ENCODE data around the gene SLC6A1.

Gene SLC6A1

DNA sequence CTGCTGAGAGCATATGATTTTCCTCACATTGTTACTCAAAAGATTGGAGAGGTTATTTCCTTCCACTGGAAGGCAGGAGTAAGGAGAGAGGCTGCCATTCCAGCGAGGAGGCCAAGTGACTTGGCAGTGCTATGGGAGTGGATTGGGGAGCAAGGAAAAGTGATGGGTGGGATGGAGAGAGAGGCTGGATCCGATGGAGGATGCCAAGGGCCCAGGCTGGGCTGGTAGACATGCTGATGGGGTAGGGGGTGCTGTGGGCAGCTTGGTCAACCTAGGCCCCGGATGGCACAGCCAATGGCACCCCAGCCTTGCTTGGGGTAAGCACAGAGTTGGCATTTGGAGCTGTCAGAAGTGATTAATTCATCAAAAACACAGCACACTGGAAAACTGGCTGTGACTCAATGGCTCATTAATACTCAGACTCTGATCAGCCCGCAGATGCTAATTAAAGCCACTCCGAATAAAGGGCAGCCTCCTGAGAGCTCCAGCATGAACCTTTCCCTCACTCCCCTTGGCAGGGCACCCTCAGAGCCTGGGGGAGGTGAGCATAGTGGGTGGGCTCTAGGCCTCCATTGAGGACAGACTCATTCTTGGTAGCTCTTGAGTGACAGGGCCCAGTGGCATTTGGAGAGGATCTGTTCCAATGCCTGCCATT is 22.1 kb upstream of the SLC6A1 start:
- DNase-seq (ENCODE audit: low read depth in 2 of 2): no peak

GRCh38 chr3:10972072-10972782 is 20.3 kb upstream of the SLC6A1 start:
- no peak for DNase-seq (ENCODE audit: low read depth in 2 of 2)

GRCh38 chr3:10973046-10973595 is 19.4 kb upstream of the SLC6A1 start:
- no peak for DNase-seq (ENCODE audit: low read depth in 2 of 2)

GRCh38 chr3:10974131-10974530 is 18.4 kb upstream of the SLC6A1 start:
- no peak for DNase-seq (ENCODE audit: low read depth in 2 of 2)

DNA sequence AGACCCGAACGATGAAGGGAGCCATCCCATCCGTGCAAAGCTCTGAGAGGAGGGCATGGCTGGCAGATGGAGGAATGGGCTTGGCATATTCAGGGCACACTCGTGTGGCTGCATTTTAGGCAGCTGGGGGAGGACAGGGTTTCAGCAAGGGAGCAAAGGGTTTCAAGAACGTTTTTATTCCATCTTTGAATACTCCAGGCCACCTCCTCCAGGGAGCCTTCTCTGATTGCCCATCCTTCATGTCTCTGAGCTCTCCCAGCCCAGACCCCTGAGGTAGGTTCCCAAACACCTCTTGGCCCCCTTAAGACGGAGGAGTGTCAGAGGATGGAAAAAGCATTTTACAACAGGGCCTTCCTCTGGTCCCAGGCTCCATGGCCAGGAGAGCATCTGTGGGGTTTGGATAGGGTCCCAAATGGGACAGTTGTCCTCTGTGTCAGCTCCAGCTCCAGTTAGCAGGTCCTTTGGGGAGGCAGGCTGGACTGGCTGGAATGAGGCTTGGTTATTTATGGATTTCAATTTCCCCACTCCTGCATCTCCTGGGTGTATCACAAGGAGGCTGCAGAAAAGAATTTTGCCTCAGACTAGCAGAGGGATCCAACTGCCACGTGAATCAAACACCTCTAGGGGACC is 17.7 kb upstream of the SLC6A1 start:
- no peak for DNase-seq (ENCODE audit: low read depth in 2 of 2)

DNA sequence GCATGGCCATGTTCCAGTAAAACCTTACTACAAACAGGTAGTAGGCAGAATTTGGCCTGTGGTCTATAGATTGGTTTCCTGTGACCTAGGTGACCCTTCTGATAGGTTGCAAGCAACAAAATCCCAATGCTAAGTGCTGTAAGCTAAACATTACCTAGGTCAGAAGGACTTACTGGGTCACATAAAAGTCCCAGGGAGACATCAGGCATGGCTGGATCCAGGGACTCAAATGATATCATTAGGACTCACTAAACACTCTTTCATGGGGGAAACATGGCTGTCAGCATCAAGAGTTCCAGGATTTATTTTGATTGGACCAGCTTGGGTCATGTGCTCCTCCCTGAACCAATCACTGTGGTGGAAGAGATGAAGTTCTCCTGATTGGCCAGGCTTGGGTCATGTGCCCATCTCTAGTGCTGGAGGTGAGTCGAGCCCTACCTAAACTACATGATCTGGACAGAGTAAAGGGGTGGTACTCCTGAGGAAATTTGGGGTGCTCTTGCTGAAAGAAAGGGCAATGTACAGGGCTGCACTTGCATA is 16.8 kb upstream of the SLC6A1 start:
- no peak for DNase-seq (ENCODE audit: low read depth in 2 of 2)

DNA sequence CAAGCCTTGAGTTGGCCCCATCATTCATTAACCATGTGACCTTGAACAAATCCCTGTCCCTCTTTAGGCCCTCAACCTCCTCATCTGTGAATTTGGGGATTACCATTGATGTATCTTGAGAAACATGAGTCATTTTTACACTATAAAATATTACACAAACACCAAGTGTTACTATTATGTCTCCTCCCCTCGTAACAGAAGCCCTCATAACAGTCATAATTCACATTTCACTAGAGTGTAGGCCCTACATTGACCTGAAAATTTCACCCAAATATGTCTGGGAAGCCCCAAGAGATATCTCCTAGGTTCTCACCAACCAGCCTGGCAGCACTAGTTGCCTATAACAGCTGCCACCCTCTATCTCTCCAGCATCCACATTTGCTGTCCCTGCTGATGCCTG is 15.8 kb upstream of the SLC6A1 start:
- DNase-seq (ENCODE audit: low read depth in 2 of 2): no peak

DNA sequence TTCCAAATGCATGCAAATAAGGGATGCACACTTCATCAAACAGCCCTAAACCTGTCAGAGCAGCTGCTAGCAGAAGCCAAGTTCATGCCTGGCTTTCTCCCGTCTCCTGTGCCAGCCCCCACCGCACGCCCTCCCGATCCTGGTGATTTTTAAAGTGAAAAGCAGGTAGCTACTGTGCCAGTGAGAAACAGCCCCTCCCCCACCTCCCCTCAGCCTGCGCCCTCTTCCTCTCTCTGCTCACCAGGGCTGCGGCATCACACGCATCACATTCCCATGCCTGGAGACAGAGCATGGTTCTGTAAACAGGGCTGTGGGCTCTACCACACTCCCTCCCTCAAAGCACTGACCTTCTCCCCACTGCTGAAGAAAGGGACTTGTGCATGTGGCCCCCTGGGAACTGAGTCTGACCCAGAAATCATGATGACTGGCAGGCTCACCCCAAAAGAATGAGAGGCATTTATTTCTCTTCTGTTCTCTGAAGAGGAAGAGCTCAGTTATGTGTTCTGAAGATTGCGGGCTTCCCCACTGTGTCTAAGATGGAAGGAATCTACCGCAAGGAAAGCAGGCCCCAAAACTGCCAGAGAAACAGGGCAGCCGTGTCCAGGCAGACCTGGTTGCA is 14.5 kb upstream of the SLC6A1 start:
- no peak for DNase-seq (ENCODE audit: low read depth in 2 of 2)

DNA sequence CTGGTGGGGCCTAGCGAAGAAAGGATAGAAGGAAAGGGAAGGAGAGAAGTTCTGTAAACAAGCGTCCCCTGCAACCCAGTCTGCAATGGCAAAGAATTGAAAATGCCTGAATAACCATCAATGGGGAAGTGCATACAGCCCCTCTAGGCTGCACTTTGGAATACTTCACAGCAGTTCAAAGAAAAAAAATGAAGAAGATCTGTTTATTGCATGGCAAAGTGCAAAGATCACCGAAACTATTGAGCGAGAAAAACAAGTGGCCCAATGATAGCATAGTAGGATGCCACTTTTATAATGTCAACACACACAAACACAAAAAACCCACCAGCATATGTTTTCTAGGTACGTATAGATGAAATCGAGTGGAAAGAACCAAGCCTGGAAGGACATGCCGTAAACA is 13.6 kb upstream of the SLC6A1 start:
- no peak for DNase-seq (ENCODE audit: low read depth in 2 of 2)

- DNase-seq (ENCODE audit: low read depth in 2 of 2): no peak
Observed at GRCh38 chr3:10980312-10980711, 12.2 kb upstream of the SLC6A1 start.

- DNase-seq (ENCODE audit: low read depth in 2 of 2): no peak
Observed at GRCh38 chr3:10981031-10981430, 11.5 kb upstream of the SLC6A1 start.

DNA sequence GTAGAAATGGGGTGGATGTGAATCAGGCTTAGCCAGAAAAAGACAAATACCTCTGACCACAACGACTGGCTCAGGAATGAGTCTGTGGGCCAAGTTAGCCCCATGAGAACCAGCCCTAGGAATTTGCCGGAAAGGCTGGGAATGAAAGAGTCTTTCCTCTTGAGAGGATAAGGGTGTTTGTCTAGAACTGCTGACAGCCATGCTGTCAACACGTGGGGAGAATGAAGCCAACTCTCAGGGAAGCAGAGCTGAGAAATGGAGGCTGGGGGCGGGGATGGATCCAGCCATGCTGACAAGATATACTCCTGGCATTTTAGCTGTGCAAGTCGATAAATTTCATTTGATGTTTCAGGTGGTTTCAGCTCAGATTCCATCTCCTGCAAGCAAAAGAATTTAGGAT is 10.6 kb upstream of the SLC6A1 start:
- DNase-seq (ENCODE audit: low read depth in 2 of 2): no peak

DNA sequence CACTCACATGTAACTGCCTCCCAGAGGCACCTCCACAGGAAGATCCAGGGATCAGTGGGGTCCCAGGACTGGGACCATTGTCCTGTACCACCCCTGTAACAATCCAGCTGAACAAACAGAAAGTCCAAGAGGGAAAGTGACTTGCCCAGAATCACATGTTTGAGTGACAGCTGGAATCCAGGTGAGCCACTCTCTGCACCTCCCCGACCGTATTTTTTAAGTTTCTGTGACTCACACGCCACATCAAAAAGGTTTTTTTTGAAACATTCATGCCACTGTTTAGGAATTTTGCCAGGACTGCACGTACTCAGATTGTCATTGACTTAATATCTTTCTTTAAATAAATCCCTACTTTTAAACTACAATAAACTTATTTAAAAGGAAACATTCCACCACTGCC is 9.8 kb upstream of the SLC6A1 start:
- DNase-seq (ENCODE audit: low read depth in 2 of 2): no peak

GRCh38 chr3:10983219-10983916 is 9.2 kb upstream of the SLC6A1 start:
- no peak for DNase-seq (ENCODE audit: low read depth in 2 of 2)

DNA sequence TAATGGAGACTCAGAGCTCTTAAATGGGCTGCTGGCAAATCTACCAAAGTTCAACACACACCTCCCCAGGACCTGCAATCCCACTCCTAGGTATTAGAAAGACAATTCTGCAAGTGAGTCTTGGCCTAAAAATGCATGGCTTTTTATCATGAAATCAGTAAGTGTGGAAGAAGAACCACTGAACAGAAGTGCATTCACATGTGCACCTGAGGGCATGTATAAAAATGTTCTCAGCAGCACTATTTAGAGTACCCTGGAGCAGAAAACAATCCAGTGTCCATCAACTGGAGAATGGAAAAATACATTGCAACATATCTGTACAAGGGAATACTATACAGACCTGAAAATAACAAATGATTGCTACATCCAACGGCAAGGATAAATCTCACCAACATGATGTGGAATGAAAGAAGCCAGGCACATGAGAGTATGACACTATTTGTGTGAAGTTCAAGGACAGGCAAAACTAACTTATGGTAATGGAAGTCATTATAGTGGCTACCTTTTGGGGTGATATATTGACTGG is 8.1 kb upstream of the SLC6A1 start:
- no peak for DNase-seq (ENCODE audit: low read depth in 2 of 2)

GRCh38 chr3:10985181-10985580 is 7.4 kb upstream of the SLC6A1 start:
- DNase-seq (ENCODE audit: low read depth in 2 of 2): no peak

GRCh38 chr3:10986592-10986991 is 6.0 kb upstream of the SLC6A1 start:
- DNase-seq (ENCODE audit: low read depth in 2 of 2): no peak

GRCh38 chr3:10988001-10988665 is 4.4 kb upstream of the SLC6A1 start:
- no peak for DNase-seq (ENCODE audit: low read depth in 2 of 2)

DNA sequence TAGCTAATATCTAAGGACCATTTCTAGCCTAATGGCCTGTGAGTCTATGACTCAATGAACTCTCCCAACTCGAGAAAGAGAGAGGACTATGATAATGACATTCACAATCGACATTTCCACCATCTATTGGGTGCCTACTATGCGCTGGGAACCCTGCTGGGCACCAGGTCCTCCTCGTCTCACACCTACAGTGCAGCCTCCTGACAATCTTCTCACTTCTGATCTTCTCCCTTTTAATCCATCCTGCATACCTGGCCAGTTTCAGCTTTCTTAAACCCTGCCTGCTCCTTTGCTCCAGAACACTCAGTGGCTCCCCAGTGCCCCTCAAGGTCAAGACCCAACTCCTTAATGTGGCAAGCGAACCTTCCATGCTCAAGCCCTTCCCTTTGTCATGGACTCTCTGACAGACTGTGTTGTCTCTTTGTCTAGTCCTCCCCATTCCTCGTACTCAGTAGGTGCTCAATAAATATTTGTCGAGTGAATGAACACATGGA is 3.5 kb upstream of the SLC6A1 start:
- no peak for DNase-seq (ENCODE audit: low read depth in 2 of 2)

DNA sequence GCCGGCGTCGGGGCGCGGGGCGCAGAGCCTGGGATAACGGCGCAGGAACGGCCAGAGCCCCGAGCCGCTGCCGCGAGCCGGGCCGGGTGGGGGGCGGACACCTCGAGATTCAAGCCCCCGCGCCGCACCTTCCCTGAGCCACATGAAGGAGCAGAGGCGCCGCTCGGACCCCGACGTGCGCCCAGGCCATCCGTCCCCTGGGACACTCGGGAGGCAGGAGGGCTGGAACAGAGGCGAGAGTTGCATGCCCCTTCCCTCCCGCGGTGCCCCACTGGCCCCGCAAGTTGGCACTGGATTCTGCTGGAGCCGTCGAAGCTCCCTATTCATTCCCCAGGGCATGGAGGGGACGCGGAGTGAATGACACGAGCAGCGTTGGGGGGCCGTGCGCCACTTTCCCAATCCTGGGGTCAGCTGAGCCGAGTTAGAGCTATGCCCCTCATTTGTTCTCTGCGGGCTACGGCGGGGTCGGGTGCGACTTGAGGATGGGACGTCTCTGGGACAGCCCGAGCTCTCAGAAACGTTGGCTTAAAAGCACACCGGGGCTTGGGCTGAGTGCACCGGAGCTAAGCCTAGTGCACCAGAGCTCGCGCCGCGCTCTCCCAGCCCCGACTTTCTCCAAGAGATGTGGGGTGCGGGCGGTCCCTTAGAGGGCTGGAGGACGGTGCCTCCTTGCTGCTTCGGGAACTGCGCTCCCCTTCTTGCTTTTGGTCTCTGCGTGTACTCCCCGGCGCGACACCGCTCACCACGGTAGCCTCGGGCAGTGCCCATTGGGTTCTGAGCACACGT is 588 bp downstream of the SLC6A1 start:
- DNase-seq (ENCODE audit: low read depth in 2 of 2): no peak

All from activated CD4-positive, alpha-beta T cell treated with anti-CD3 and anti-CD28 coated beads for 24 hours (primary cell).